Stimulated activated CD4-positive, alpha-beta T cell treated with anti-CD3 and anti-CD28 coated beads, Interleukin-12 subunit alpha, Interleukin-12 subunit beta, amount 100 ng/mL, for 48 hours (primary cell): Measurements from ENCODE around the gene NPB.

Source experiments
- DNase-seq, 3 donors: peaks; one replicate each; pipeline ENCODE4 v3.0.0-alpha.2; 2020; ENCODE audit warnings: low read depth in 2 of 3, low spot score in 1 of 3

The NPB gene

GRCh38 chr17:81869221-81870130 is 32.6 kb upstream of the NPB start:
- no peak for DNase-seq

- no peak for DNase-seq
These were observed 31.7 kb upstream of the NPB start for GRCh38 chr17:81870131-81870980.

- DNase-seq, result no peak
These were observed 31.1 kb upstream of the NPB start, which contains the start of gene ARHGDIA for GRCh38 chr17:81870981-81871386. ARHGDIA (minus strand) TSS chr17:81871337; CDS start chr17:81869930, 1,407 bp downstream.

GRCh38 chr17:81871387-81872230 is 30.4 kb upstream of the NPB start:
- DNase-seq, result peak; percentile 88 to 97 (median 89)

GRCh38 chr17:81877569-81877968 is 24.5 kb upstream of the NPB start:
- DNase-seq, result no peak

GRCh38 chr17:81878294-81878693 is 23.7 kb upstream of the NPB start:
- DNase-seq, result no peak

GRCh38 chr17:81879121-81879520 is 22.9 kb upstream of the NPB start:
- no peak for DNase-seq

- DNase-seq, result no peak
These were observed 17.5 kb upstream of the NPB start for GRCh38 chr17:81884520-81884919.

- DNase-seq, result no peak
These were observed 17.1 kb upstream of the NPB start for GRCh38 chr17:81884968-81885367.

- DNase-seq, result no peak
These were observed 16.6 kb upstream of the NPB start for GRCh38 chr17:81885454-81885853.

GRCh38 chr17:81885869-81886548 is 16.0 kb upstream of the NPB start:
- no peak for DNase-seq

- no peak for DNase-seq
These were observed 13.7 kb upstream of the NPB start for GRCh38 chr17:81888105-81888987.

- no peak for DNase-seq
These were observed 12.9 kb upstream of the NPB start for GRCh38 chr17:81888988-81889595.

- no peak for DNase-seq
These were observed 12.4 kb upstream of the NPB start for GRCh38 chr17:81889602-81890001.

- no peak for DNase-seq
These were observed 11.4 kb upstream of the NPB start for GRCh38 chr17:81890447-81891302.

- no peak for DNase-seq
These were observed 10.8 kb upstream of the NPB start for GRCh38 chr17:81891303-81891552.

- DNase-seq, result no peak
These were observed 6.6 kb upstream of the NPB start for GRCh38 chr17:81895400-81895799.
